PC-3 (cell line): Measurements from ENCODE around the gene CRY2. TPM values are rescaled to one million over a fixed set of nuclear protein-coding genes. Genes with fewer than 3 reads are reported as not detected.

Experiments used
- ATAC-seq: fragments of 200-7000 bp; cut with Tn5 transposase; 2 replicates; pipeline ENCODE4 v1.9.1; 2020; ENCODE audit warnings: mild to moderate bottlenecking, moderate library complexity
- BruUV-seq: library from RNA; stranded (reverse); fragments of 400-500 nt; replicated peaks from 2 replicates; lab custom pipeline; 2021; lab: Mats Ljungman, UMichigan
- CTCF ChIA-PET: fragments of 300-600 bp; sonication (Branson Sonifier 250); formaldehyde crosslinking; loops from one replicate; lab custom pipeline; 2022; ENCODE audit warnings: antibody characterized with exemption; lab: Charles Lee
- POLR2A ChIA-PET: fragments of 300-600 bp; sonication (Branson Sonifier 250); formaldehyde crosslinking; loops from one replicate; lab custom pipeline; 2022; ENCODE audit warnings: antibody characterized with exemption; ENCODE audit not compliant: unreplicated experiment; lab: Charles Lee
- DNase-seq: peaks from one replicate; pipeline ENCODE4 v3.0.0-alpha.2; 2015
- H2AFZ ChIP-seq: fragments of 300-600 bp; sonication (generic); 2 replicates; pipeline ENCODE4 v1.6.0; 2016; ENCODE audit warnings: antibody characterized with exemption, low read length
- H3F3A ChIP-seq: fragments of 300-600 bp; sonication (generic); one replicate; pipeline ENCODE4 v1.6.0; 2017; ENCODE audit warnings: antibody characterized with exemption, low read length, control low read depth, mild to moderate bottlenecking; ENCODE audit not compliant: unreplicated experiment
- H3K27ac ChIP-seq: fragments of 300-600 bp; sonication (generic); 2 replicates; pipeline ENCODE4 v1.5.1; 2016; ENCODE audit warnings: mild to moderate bottlenecking, low read length
- H3K27me3 ChIP-seq: fragments of 300-600 bp; sonication (generic); 2 replicates; pipeline ENCODE4 v1.6.1; 2016; ENCODE audit warnings: low read length, mixed read lengths
- H3K36me3 ChIP-seq: fragments of 300-600 bp; sonication (generic); 2 replicates; pipeline ENCODE4 v1.6.1; 2016; ENCODE audit warnings: low read depth, mixed run types, low read length, mixed read lengths
- H3K4me1 ChIP-seq: fragments of 300-600 bp; sonication (generic); 2 replicates; pipeline ENCODE4 v1.5.1; 2016; ENCODE audit warnings: low read length; ENCODE audit not compliant: insufficient read depth
- H3K4me2 ChIP-seq: fragments of 300-600 bp; sonication (generic); 2 replicates; pipeline ENCODE4 v1.6.0; 2016; ENCODE audit warnings: low read length
- H3K4me3 ChIP-seq: fragments of 300-600 bp; sonication (generic); 2 replicates; pipeline ENCODE4 v1.5.1; 2016; ENCODE audit warnings: mild to moderate bottlenecking, low read length, mixed read lengths
- H3K79me2 ChIP-seq: fragments of 300-600 bp; sonication (generic); 2 replicates; pipeline ENCODE4 v1.6.1; 2017; ENCODE audit warnings: low read length, mixed read lengths
- H3K9ac ChIP-seq: fragments of 300-600 bp; sonication (generic); 2 replicates; pipeline ENCODE4 v1.6.0; 2016; ENCODE audit warnings: mild to moderate bottlenecking, low read length
- H3K9me2 ChIP-seq: fragments of 300-600 bp; sonication (generic); replicated peaks from 2 replicates; pipeline ENCODE4 v1.6.1; 2016; ENCODE audit warnings: mixed run types, low read length, mixed read lengths
- H3K9me3 ChIP-seq: fragments of 300-600 bp; sonication (generic); 2 replicates; pipeline ENCODE4 v1.6.1; 2016; ENCODE audit warnings: low read length, mixed read lengths
- H4K20me1 ChIP-seq: fragments of 300-600 bp; sonication (generic); 2 replicates; pipeline ENCODE4 v1.6.1; 2016; ENCODE audit warnings: low read length, mixed read lengths
- EZH2 ChIP-seq: fragments of 300-600 bp; sonication (generic); IDR thresholded peaks from one replicate; pipeline ENCODE4 v1.6.1; 2017; ENCODE audit warnings: antibody characterized with exemption, mild to moderate bottlenecking, low read length; ENCODE audit not compliant: unreplicated experiment
- EZH2phosphoT487 ChIP-seq: fragments of 300-600 bp; sonication (generic); IDR thresholded peaks from 2 replicates; pipeline ENCODE4 v1.6.1; 2018; ENCODE audit warnings: mild to moderate bottlenecking, antibody characterized with exemption, low read length, borderline replicate concordance
- intact Hi-C: fragments of 100-400 bp; cut with micrococcal nuclease; formaldehyde crosslinking; loops from 2 replicates; pipeline ENCODE4 v1.9.0; 2023
- total RNA-seq: library from RNA; depleted of rRNA; stranded (reverse); fragments of >200 nt; gene quantifications from 2 replicates; pipeline ENCODE4 v1.2.3, GENCODE V29; 2014
- TF ChIP-seq, protein P1 (sequence below): fragments of 300-600 bp; sonication (generic); conservative IDR thresholded peaks from 2 replicates; pipeline ENCODE4 v1.5.1; 2017; ENCODE audit warnings: antibody characterized with exemption, low read depth, mild to moderate bottlenecking, low read length

CRY2 gene
- total RNA-seq, 1 experiment from 2014 or later: 9.5 TPM

DNA sequence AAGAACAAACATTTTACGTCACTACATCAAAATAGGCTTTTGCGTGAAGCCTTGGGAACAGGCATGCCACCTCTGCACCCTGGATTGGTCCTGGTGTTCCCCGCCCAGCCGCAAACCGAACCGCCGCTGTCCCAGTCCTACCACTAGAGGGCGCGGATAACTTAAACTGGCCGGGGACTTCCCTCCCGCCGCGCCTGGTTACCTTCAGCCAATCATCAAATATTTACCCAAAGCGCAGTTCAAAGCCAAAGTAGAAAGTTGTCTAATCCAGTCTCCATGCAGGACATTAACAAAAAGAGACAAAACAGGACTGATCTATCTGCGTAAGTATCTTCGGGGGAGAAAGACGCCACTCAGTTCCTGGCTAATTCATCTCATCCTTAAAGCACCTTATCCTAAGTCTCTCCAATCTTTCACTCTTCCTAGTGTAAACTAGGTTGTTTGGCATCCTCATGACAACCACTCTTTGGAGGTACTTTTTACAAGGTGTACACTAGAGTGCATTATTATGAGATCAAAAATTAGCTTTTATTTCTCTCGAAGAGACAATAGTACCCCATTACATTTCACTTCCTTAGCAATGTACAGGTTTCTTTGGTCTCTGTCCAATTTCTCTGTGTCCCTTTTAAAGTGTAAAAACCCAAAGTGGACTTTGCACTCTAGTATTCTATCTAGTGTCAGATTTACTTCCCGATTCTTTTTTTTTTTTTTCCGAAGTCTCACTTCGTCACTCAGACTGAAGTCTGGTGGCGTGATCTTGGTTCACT is 3.9 kb upstream of the CRY2 start:
- intact Hi-C loops: loop anchor here (1.0 to 5.0 kb wide), 3 partner anchors 39 to 164 kb away; partner anchors contain the start of gene SLC35C1
- CTCF ChIA-PET: interaction anchor here (0.9 to 1.1 kb wide), 2 partner anchors 28 to 163 kb away, joined by 3 read pairs; no protein-coding TSS in a partner anchor
- peak overlapping the region; percentile 85 for H3K4me2 ChIP-seq
- H3K4me1 ChIP-seq: peaks cover 13% of the 10 kb centered on the region
- H3K79me2 ChIP-seq: peaks cover 9% of the 10 kb centered on the region
- no TSS peak for BruUV-seq
- 0 out of 2 replicates have a peak overlapping the region, but pooled peaks have one; percentile 13 for H3K27ac ChIP-seq
- H2AFZ ChIP-seq: peak overlapping the region; percentile 88
- DNase-seq (peak; percentile 88), ATAC-seq (peak; percentile 59)
- no peaks in the 10 kb centered on the region for H3K36me3 ChIP-seq
- no peaks in the 10 kb centered on the region for H3F3A ChIP-seq
- POLR2A ChIA-PET: interaction anchor here (0.5 kb wide), 1 partner anchor 485 kb away, joined by 5 read pairs; no protein-coding TSS in a partner anchor
- H3K4me3 ChIP-seq: peak overlapping the region; percentile 57
- no peak overlapping the region for H3K9ac ChIP-seq
- H3K9me2 ChIP-seq: no peaks in the 10 kb centered on the region
- TF ChIP-seq EZH2 (no peak), EZH2phosphoT487 (no peak)
- TF ChIP-seq, protein P1, sequence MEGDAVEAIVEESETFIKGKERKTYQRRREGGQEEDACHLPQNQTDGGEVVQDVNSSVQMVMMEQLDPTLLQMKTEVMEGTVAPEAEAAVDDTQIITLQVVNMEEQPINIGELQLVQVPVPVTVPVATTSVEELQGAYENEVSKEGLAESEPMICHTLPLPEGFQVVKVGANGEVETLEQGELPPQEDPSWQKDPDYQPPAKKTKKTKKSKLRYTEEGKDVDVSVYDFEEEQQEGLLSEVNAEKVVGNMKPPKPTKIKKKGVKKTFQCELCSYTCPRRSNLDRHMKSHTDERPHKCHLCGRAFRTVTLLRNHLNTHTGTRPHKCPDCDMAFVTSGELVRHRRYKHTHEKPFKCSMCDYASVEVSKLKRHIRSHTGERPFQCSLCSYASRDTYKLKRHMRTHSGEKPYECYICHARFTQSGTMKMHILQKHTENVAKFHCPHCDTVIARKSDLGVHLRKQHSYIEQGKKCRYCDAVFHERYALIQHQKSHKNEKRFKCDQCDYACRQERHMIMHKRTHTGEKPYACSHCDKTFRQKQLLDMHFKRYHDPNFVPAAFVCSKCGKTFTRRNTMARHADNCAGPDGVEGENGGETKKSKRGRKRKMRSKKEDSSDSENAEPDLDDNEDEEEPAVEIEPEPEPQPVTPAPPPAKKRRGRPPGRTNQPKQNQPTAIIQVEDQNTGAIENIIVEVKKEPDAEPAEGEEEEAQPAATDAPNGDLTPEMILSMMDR: peak; percentile 92
- H3K27me3 ChIP-seq: no peaks in the 10 kb centered on the region
- H4K20me1 ChIP-seq: no peaks in the 10 kb centered on the region; the same call in 1 of the 2 replicates
- H3K9me3 ChIP-seq: no peaks in the 10 kb centered on the region

- Histone ChIP-seq H3K9me3 (no peaks in the 10 kb centered on the region), H3K9me2 (no peaks in the 10 kb centered on the region), H3K4me1 (peaks cover 23% of the 10 kb centered on the region), H3K4me3 (no peak overlapping the region), H2AFZ (no peak overlapping the region), H3K79me2 (peaks cover 26% of the 10 kb centered on the region), H3K27me3 (no peaks in the 10 kb centered on the region), H3K9ac (no peak overlapping the region), H3K36me3 (no peaks in the 10 kb centered on the region), H4K20me1 (peaks cover 8% of the 10 kb centered on the region), H3F3A (no peaks in the 10 kb centered on the region), H3K4me2 (no peak overlapping the region), H3K27ac (no peak overlapping the region)
- no TSS peak for BruUV-seq
- DNase-seq: no peak
- CTCF ChIA-PET: no interaction called here
- TF ChIP-seq, protein P1: no peak
- TF ChIP-seq EZH2phosphoT487 (no peak), EZH2 (no peak)
- ATAC-seq: no peak
- POLR2A ChIA-PET: no interaction called here
- intact Hi-C loops: loop anchor here (5.0 kb wide), 1 partner anchor 162 kb away; no protein-coding TSS in a partner anchor
Observed at GRCh38 chr11:45844822-45845578, 2.3 kb upstream of the CRY2 start.
